CD4-positive, CD25-positive, alpha-beta regulatory T cell (primary cell): ENCODE measurements around the gene PDE6B. TPM values are rescaled to one million over a fixed set of nuclear protein-coding genes. Genes with fewer than 3 reads are reported as not detected.
A peak's percentile ranks its signal among the peaks of the same experiment; 100 is the strongest.

ENCODE experiments used
- ATAC-seq, 2 donors: fragments of 150-1000 bp; cut with Tn5 transposase; one replicate each; pipeline ENCODE4 v1.10.0; 2021; ENCODE audit warnings: low read depth in 2 of 2, moderate number of reproducible peaks in 2 of 2, moderate library complexity in 1 of 2
- DNase-seq, 3 donors: peaks; one replicate each; pipeline versions ENCODE4 v3.0.0 to v3.0.0-alpha.2; 2012 to 2022; ENCODE audit warnings: mixed read lengths in 1 of 3
- H3K27ac ChIP-seq: one replicate; pipeline ENCODE4 v1.7.0; 2013; ENCODE audit warnings: mild to moderate bottlenecking, low read length; ENCODE audit not compliant: insufficient read depth, poor library complexity, severe bottlenecking
- H3K27me3 ChIP-seq: one replicate; pipeline ENCODE4 v1.7.0; 2013; ENCODE audit warnings: low read length; ENCODE audit not compliant: control insufficient read depth, insufficient read depth
- H3K36me3 ChIP-seq: one replicate; pipeline ENCODE4 v1.7.0; 2013; ENCODE audit warnings: mild to moderate bottlenecking, low read length, moderate library complexity; ENCODE audit not compliant: control insufficient read depth, insufficient read depth
- H3K4me1 ChIP-seq: 2 replicates; pipeline ENCODE4 v1.7.0; 2013; ENCODE audit warnings: mild to moderate bottlenecking, low read length; ENCODE audit not compliant: insufficient read depth, control insufficient read depth, poor library complexity, severe bottlenecking
- H3K4me3 ChIP-seq: one replicate; pipeline ENCODE4 v1.7.0; 2013; ENCODE audit warnings: low read depth, mild to moderate bottlenecking, low read length, moderate library complexity
- H3K9me3 ChIP-seq, 2 experiments: 1 replicate in 1 of 2; 2 replicates in 1 of 2; pipeline ENCODE4 v1.7.0; 2013; ENCODE audit warnings: low read length in 2 of 2, mild to moderate bottlenecking in 1 of 2, moderate library complexity in 1 of 2; ENCODE audit not compliant: control insufficient read depth in 2 of 2
- H3K27ac Mint-ChIP-seq, 3 donors: one replicate each; pipeline ENCODE4 v1.8.0; 2020 to 2022; ENCODE audit warnings: mild to moderate bottlenecking in 3 of 3, mixed read lengths in 3 of 3, moderate library complexity in 2 of 3
- H3K27me3 Mint-ChIP-seq: one replicate; pipeline ENCODE4 v1.8.0; 2022; ENCODE audit warnings: mild to moderate bottlenecking, mixed read lengths
- H3K36me3 Mint-ChIP-seq: one replicate; pipeline ENCODE4 v1.8.0; 2020; ENCODE audit warnings: mixed read lengths
- H3K4me1 Mint-ChIP-seq, 4 donors: one replicate each; pipeline ENCODE4 v1.8.0; 2020 to 2022; ENCODE audit warnings: mixed read lengths in 4 of 4, mild to moderate bottlenecking in 1 of 4
- H3K4me3 Mint-ChIP-seq, 4 donors: one replicate each; pipeline ENCODE4 v1.8.0; 2020 to 2022; ENCODE audit warnings: mild to moderate bottlenecking in 4 of 4, mixed read lengths in 4 of 4, moderate library complexity in 3 of 4
- H3K9me3 Mint-ChIP-seq, 7 donors: one replicate each; pipeline ENCODE4 v1.8.0; 2020 to 2022; ENCODE audit warnings: mixed read lengths in 7 of 7, mild to moderate bottlenecking in 3 of 7, moderate library complexity in 2 of 7
- polyA plus RNA-seq, 4 donors: library from polyadenylated mRNA; unstranded; fragments of 300-500 nt; fragmentation: Illumina TruSeq; gene quantifications; one replicate each; pipeline ENCODE4 v1.2.3, GENCODE V29; 2021
- total RNA-seq: library from RNA; stranded (reverse); gene quantifications from one replicate; pipeline ENCODE4 v1.2.3, GENCODE V29; 2022

The PDE6B gene
- total and polyA plus RNA-seq, 5 donors from 2014 or later, result 12.3 to 19.8 (median 13.8) TPM

- no peaks in the 10 kb centered on the region for H3K9me3 ChIP-seq
- no peak overlapping the region for H3K27ac ChIP-seq
- no peak for ATAC-seq
- no peak for DNase-seq
- no peak overlapping the region for H3K4me3 ChIP-seq
- Mint-ChIP-seq H3K4me1 (peaks cover 10 to 40% (median 27%) of the 10 kb centered on the region in 4 donors), H3K9me3 (no peaks in the 10 kb centered on the region), H3K36me3 (peaks cover 7% of the 10 kb centered on the region), H3K27me3 (no peaks in the 10 kb centered on the region), H3K4me3 (peak overlapping the region in 1 of 4 donors; percentile 7), H3K27ac (no peak overlapping the region)
- H3K4me1 ChIP-seq, result peaks cover 26% of the 10 kb centered on the region
- H3K27me3 ChIP-seq, result no peaks in the 10 kb centered on the region
- H3K36me3 ChIP-seq, result peaks cover 2% of the 10 kb centered on the region
These were observed 85.5 kb downstream of the PDE6B start for GRCh38 chr4:710916-711315.

DNA sequence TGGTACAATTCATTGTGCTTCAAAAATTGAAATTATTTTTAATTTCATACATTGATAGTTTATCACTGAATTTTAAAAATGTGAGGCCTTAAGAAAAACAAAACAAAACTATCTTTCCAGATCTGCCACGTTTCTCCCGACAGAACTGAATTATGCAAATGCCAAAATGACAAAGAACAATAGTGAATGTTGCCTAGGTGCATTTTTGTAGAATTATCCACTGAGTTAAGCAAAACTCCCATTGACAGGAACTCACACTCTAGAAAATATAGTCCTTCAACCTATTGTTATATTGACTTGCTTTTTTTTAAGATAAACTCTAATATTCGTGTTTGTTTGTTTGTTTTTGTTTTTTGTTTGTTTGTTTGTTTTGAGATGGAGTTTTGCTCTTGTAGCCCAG lies 86.7 kb downstream of the PDE6B start:
- no peak for ATAC-seq
- Histone ChIP-seq H3K4me3 (no peak overlapping the region), H3K36me3 (peaks cover 2% of the 10 kb centered on the region), H3K4me1 (peaks cover 15% of the 10 kb centered on the region), H3K27me3 (no peaks in the 10 kb centered on the region), H3K27ac (no peak overlapping the region), H3K9me3 (no peaks in the 10 kb centered on the region)
- peaks cover 7% of the 10 kb centered on the region for H3K36me3 Mint-ChIP-seq
- no peak overlapping the region for H3K27ac Mint-ChIP-seq
- no peaks in the 10 kb centered on the region for H3K9me3 Mint-ChIP-seq
- H3K4me1 Mint-ChIP-seq, result peaks cover 10 to 41% (median 27%) of the 10 kb centered on the region in 4 donors
- no peak overlapping the region for H3K4me3 Mint-ChIP-seq
- H3K27me3 Mint-ChIP-seq, result no peaks in the 10 kb centered on the region
- no peak for DNase-seq

- no peak for DNase-seq
- H3K27me3 Mint-ChIP-seq, result no peaks in the 10 kb centered on the region
These were observed 87.7 kb downstream of the PDE6B start for GRCh38 chr4:712916-713632.

GRCh38 chr4:714087-714486 lies 88.7 kb downstream of the PDE6B start:
- H3K36me3 Mint-ChIP-seq, result peaks cover 8% of the 10 kb centered on the region
- peaks cover 10 to 40% (median 21%) of the 10 kb centered on the region in 4 donors for H3K4me1 Mint-ChIP-seq
- H3K4me3 Mint-ChIP-seq, result no peak overlapping the region
- no peak for DNase-seq
- no peak overlapping the region for H3K27ac ChIP-seq
- H3K36me3 ChIP-seq, result peaks cover 2% of the 10 kb centered on the region
- no peaks in the 10 kb centered on the region for H3K9me3 ChIP-seq
- no peaks in the 10 kb centered on the region for H3K27me3 Mint-ChIP-seq
- H3K27me3 ChIP-seq, result no peaks in the 10 kb centered on the region
- peak overlapping the region in 1 of 3 donors; percentile 11 for H3K27ac Mint-ChIP-seq
- H3K4me1 ChIP-seq, result peaks cover under 1% of the 10 kb centered on the region
- peaks cover 0 to 1% (median 0%) of the 10 kb centered on the region in 7 donors for H3K9me3 Mint-ChIP-seq
- no peak overlapping the region for H3K4me3 ChIP-seq
- ATAC-seq, result no peak

More at GRCh38 chr4:712916-713632, 87.7 kb downstream of the PDE6B start:
- Mint-ChIP-seq H3K4me3 (peak overlapping the region in 1 of 4 donors; percentile 47), H3K9me3 (peaks cover 0 to 1% (median 0%) of the 10 kb centered on the region in 7 donors), H3K27ac (no peak overlapping the region), H3K4me1 (peaks cover 10 to 45% (median 27%) of the 10 kb centered on the region in 4 donors), H3K36me3 (peaks cover 7% of the 10 kb centered on the region)
- no peak for ATAC-seq
- Histone ChIP-seq H3K4me3 (no peak overlapping the region), H3K27ac (no peak overlapping the region), H3K4me1 (peaks cover 11% of the 10 kb centered on the region), H3K27me3 (no peaks in the 10 kb centered on the region), H3K9me3 (no peaks in the 10 kb centered on the region), H3K36me3 (peaks cover 2% of the 10 kb centered on the region)

DNA sequence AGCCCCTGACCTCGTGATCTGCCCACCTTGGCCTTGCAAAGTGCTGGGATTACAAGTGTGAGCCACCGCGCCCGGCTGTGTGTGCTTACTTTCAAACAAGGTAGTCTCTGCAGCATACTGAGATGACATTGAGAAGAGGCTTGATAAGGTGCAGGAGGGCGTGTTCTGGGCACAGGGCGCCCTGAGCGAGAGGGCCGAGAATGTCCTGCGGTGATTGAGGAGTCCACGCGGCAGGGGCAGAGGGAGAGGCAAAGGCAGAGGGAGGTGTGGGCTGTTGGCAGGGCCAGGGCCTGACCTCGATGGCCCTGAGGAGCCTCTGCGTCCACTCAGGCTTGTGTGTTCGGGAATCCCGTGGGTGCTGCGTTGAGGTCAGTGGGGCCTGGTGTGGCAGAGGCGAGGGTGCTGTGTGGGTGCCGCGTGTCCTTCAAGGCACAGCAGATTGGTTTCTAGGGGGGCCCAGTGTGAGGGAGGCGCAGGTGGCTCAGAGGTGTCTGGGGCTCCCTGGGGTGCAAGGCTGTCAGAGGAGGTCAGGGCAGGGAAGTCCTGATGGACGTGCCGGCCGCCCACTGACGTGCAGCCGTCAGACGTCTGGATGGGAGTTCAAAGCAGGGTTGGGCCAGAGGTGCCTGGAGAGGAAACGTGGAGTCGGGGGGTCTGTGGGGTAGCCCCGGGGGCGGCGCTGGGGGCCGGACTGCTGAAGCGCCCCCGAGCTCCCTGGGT lies 92.4 kb downstream of the PDE6B start:
- Mint-ChIP-seq H3K4me1 (peaks cover 0 to 26% (median 2%) of the 10 kb centered on the region in 4 donors), H3K4me3 (no peak overlapping the region)
- ATAC-seq, result no peak

GRCh38 chr4:718460-718859 lies 93.1 kb downstream of the PDE6B start:
- no peak for DNase-seq
- no peak for ATAC-seq
- Histone ChIP-seq H3K4me3 (no peak overlapping the region), H3K27ac (no peak overlapping the region), H3K27me3 (no peaks in the 10 kb centered on the region), H3K36me3 (peaks cover 2% of the 10 kb centered on the region), H3K4me1 (no peaks in the 10 kb centered on the region), H3K9me3 (no peaks in the 10 kb centered on the region)
- Mint-ChIP-seq H3K4me1 (peaks cover 0 to 26% (median 2%) of the 10 kb centered on the region in 4 donors), H3K36me3 (peaks cover 22% of the 10 kb centered on the region), H3K9me3 (peaks cover 0 to 2% (median 0%) of the 10 kb centered on the region in 7 donors), H3K27me3 (no peaks in the 10 kb centered on the region), H3K27ac (no peak overlapping the region), H3K4me3 (no peak overlapping the region)

More for the DNA sequence above, 92.4 kb downstream of the PDE6B start:
- H3K9me3 ChIP-seq, result no peaks in the 10 kb centered on the region
- peaks cover 0 to 2% (median 0%) of the 10 kb centered on the region in 7 donors for H3K9me3 Mint-ChIP-seq
- H3K27me3 ChIP-seq, result no peaks in the 10 kb centered on the region
- H3K27ac Mint-ChIP-seq, result no peak overlapping the region
- no peaks in the 10 kb centered on the region for H3K27me3 Mint-ChIP-seq
- H3K4me1 ChIP-seq, result no peaks in the 10 kb centered on the region
- H3K27ac ChIP-seq, result no peak overlapping the region
- peaks cover 2% of the 10 kb centered on the region for H3K36me3 ChIP-seq
- peaks cover 16% of the 10 kb centered on the region for H3K36me3 Mint-ChIP-seq
- no peak for DNase-seq
- H3K4me3 ChIP-seq, result no peak overlapping the region
